Lower leg skin (tissue), 3 donors: Measurements from ENCODE around the gene LMF1.

Experiments used
- CTCF ChIP-seq, 3 donors: fragments of 450-650 bp; IDR thresholded peaks; one replicate each; pipeline ENCODE4 v1.5.1; 2016; ENCODE audit warnings: antibody characterized with exemption in 3 of 3, mild to moderate bottlenecking in 3 of 3, moderate library complexity in 2 of 3
- POLR2A ChIP-seq, 2 donors: fragments of 450-650 bp; IDR thresholded peaks; one replicate each; pipeline ENCODE4 v1.6.1; 2016 to 2017; ENCODE audit warnings: antibody characterized with exemption in 2 of 2, mild to moderate bottlenecking in 1 of 2, moderate library complexity in 1 of 2

- TF ChIP-seq CTCF (IDR thresholded peaks at IDR 0.05) (no peak), POLR2A (IDR thresholded peaks at IDR 0.05) (no peak)
These were observed 75.4 kb downstream of the LMF1 start for GRCh38 chr16:895371-895770.
